Endothelial cell of umbilical vein (primary cell): ENCODE measurements around the gene OPRD1. TPM values are rescaled to one million over a fixed set of nuclear protein-coding genes. Genes with fewer than 3 reads are reported as not detected.

ENCODE experiments used
- Bru-seq: library from RNA; stranded (reverse); fragments of 400-500 nt; gene quantifications from one replicate; lab custom pipeline; 2021; lab: Mats Ljungman, UMichigan
- BruChase-seq, 2 experiments: library from RNA; stranded (reverse); fragments of 400-500 nt; gene quantifications; one replicate each; lab custom pipeline; 2021; lab: Mats Ljungman, UMichigan
- BruUV-seq: library from RNA; stranded (reverse); fragments of 400-500 nt; replicated peaks from 2 replicates; lab custom pipeline; 2021; lab: Mats Ljungman, UMichigan
- CTCF ChIA-PET: fragments of 300-600, 350-600 bp; sonication (Branson Sonifier 250); formaldehyde crosslinking; loops from one replicate; lab custom pipeline; 2021; ENCODE audit warnings: antibody characterized with exemption, inconsistent platforms; lab: Charles Lee
- POLR2A ChIA-PET: fragments of 300-600, 350-600 bp; sonication (Branson Sonifier 250); formaldehyde crosslinking; loops from one replicate; lab custom pipeline; 2021; ENCODE audit warnings: antibody characterized with exemption, inconsistent platforms; lab: Charles Lee
- DNase-seq: peaks from one replicate; pipeline ENCODE4 v3.0.0-alpha.2; 2011; ENCODE audit warnings: low read depth, low spot score
- FAIRE-seq: peaks from 2 replicates; lab custom pipeline; 2011; peaks lifted over from hg19 to GRCh38; lab: Jason Lieb, UNC
- H2AFZ ChIP-seq: 2 replicates; pipeline ENCODE4 v1.6.0; 2012; ENCODE audit warnings: low read depth, low read length, control low read depth, inconsistent platforms
- H3K27ac ChIP-seq: 2 replicates; pipeline ENCODE4 v1.5.1; 2011; ENCODE audit warnings: low read depth, mild to moderate bottlenecking, control low read depth, low read length, moderate library complexity; ENCODE audit not compliant: insufficient read depth
- H3K27me3 ChIP-seq, 2 experiments: 2 replicates each; pipeline versions ENCODE4 v1.6.0 to v1.6.1; 2011; ENCODE audit warnings: low read length in 2 of 2, mixed read lengths in 1 of 2; ENCODE audit not compliant: control insufficient read depth in 2 of 2, insufficient read depth in 2 of 2
- H3K36me3 ChIP-seq, 2 experiments: 2 replicates in 1 of 2; 3 replicates in 1 of 2; pipeline ENCODE4 v1.5.1; 2011; ENCODE audit warnings: low read length in 2 of 2, mild to moderate bottlenecking in 1 of 2, moderate library complexity in 1 of 2; ENCODE audit not compliant: control insufficient read depth in 2 of 2, insufficient read depth in 2 of 2; ENCODE audit errors: extremely low read depth in 1 of 2
- H3K4me1 ChIP-seq: 3 replicates; pipeline ENCODE4 v1.5.1; 2011; ENCODE audit warnings: mild to moderate bottlenecking, low read length; ENCODE audit not compliant: control insufficient read depth, insufficient read depth; ENCODE audit errors: extremely low read depth
- H3K4me2 ChIP-seq: 2 replicates; pipeline ENCODE4 v1.6.1; 2011; ENCODE audit warnings: low read length, control low read depth, mixed read lengths; ENCODE audit not compliant: insufficient read depth
- H3K4me3 ChIP-seq, 3 experiments: fragments of 200-600 bp in 1 of 3; sonication (generic), shearing (Covaris generic) in 1 of 3; replicated peaks in 1 of 3; 2 replicates each; pipeline ENCODE4 v1.5.1; 2011 to 2016; ENCODE audit warnings: control low read depth in 3 of 3, low read length in 3 of 3, mild to moderate bottlenecking in 2 of 3, inconsistent platforms in 1 of 3, low read depth in 1 of 3, moderate library complexity in 1 of 3; ENCODE audit not compliant: insufficient read depth in 1 of 3
- H3K79me2 ChIP-seq: 2 replicates; pipeline ENCODE4 v1.6.0; 2012; ENCODE audit warnings: low read length, inconsistent platforms; ENCODE audit not compliant: control insufficient read depth, insufficient read depth
- H3K9ac ChIP-seq: replicated peaks from 2 replicates; pipeline ENCODE3; 2011; ENCODE audit warnings: low read length, control low read depth; ENCODE audit not compliant: insufficient read depth; ENCODE audit errors: extremely low read depth
- H3K9me1 ChIP-seq: replicated peaks from 3 replicates; pipeline ENCODE4 v1.6.0; 2011; ENCODE audit warnings: mild to moderate bottlenecking, low read length; ENCODE audit not compliant: control insufficient read depth, insufficient read depth; ENCODE audit errors: extremely low read depth
- H3K9me3 ChIP-seq: replicated peaks from 2 replicates; pipeline ENCODE4 v1.5.1; 2012; ENCODE audit warnings: low read length, inconsistent platforms; ENCODE audit not compliant: control insufficient read depth, insufficient read depth
- H4K20me1 ChIP-seq: replicated peaks from 2 replicates; pipeline ENCODE3; 2011; ENCODE audit warnings: mild to moderate bottlenecking, low read length; ENCODE audit not compliant: control insufficient read depth, insufficient read depth; ENCODE audit errors: extremely low read depth
- CTCF ChIP-seq, 2 donors: IDR thresholded peaks; 1 replicate in 1 of 2; 2 replicates in 1 of 2; pipeline ENCODE4 v1.5.1; 2011; ENCODE audit warnings: low read length in 2 of 2, mild to moderate bottlenecking in 2 of 2, moderate library complexity in 2 of 2, control low read depth in 1 of 2, inconsistent platforms in 1 of 2, low read depth in 1 of 2; ENCODE audit not compliant: insufficient read depth in 1 of 2; ENCODE audit errors: extremely low read depth in 1 of 2
- EZH2 ChIP-seq: IDR thresholded peaks from 2 replicates; pipeline ENCODE4 v1.6.1; 2012; ENCODE audit warnings: borderline replicate concordance, low read depth, mild to moderate bottlenecking, moderate library complexity, low read length, inconsistent platforms; ENCODE audit not compliant: severe bottlenecking
- GATA2 ChIP-seq: IDR thresholded peaks from 2 replicates; pipeline ENCODE4 v1.7.0; 2011; ENCODE audit warnings: low read depth, mild to moderate bottlenecking, moderate library complexity, mixed read lengths, low read length; ENCODE audit not compliant: insufficient read length, insufficient read depth
- MAX ChIP-seq: IDR thresholded peaks from 2 replicates; pipeline ENCODE4 v1.6.1; 2011; ENCODE audit not compliant: insufficient read depth, insufficient read length
- POLR2A ChIP-seq: IDR thresholded peaks from 2 replicates; pipeline ENCODE4 v1.6.1; 2012; ENCODE audit warnings: low read depth, mild to moderate bottlenecking, control low read depth, low read length
- POLR2AphosphoS5 ChIP-seq: IDR thresholded peaks from 2 replicates; pipeline ENCODE4 v1.6.1; 2012; ENCODE audit warnings: low read depth, mild to moderate bottlenecking, control low read depth, low read length, moderate library complexity; ENCODE audit not compliant: insufficient read depth
- dilution Hi-C: fragments of 300-500 bp; cut with MboI; formaldehyde crosslinking; loops from one replicate; pipeline ENCODE4 v1.15.0; 2019; ENCODE audit warnings: low sequenced_read_pairs; ENCODE audit not compliant: extremely low pct_ligation_motif_present
- intact Hi-C: fragments of 100-400 bp; cut with micrococcal nuclease; formaldehyde crosslinking; loops from one replicate; pipeline ENCODE4 v1.10.0; 2022
- long read RNA-seq: library from polyadenylated mRNA; stranded (forward); transcript quantifications from one replicate; pipeline ENCODE4 v2.0.0, GENCODE V29; 2021
- polyA minus RNA-seq, 3 experiments: library from RNA; depleted of rRNA, polyadenylated mRNA; stranded (reverse); fragments of >200 nt; gene quantifications; 1 replicate in 1 of 3; 2 replicates in 2 of 3; pipeline ENCODE4 v1.2.3, GENCODE V29; 2011
- polyA plus RNA-seq, 4 experiments: library from polyadenylated mRNA; depleted of rRNA in 3 of 4; stranded (reverse) in 3 of 4; unstranded in 1 of 4; fragments of >200 nt; gene quantifications; 2 replicates each; pipeline versions ENCODE4 v1.2.1 to v1.2.3, GENCODE V29; 2011 to 2012; ENCODE audit warnings: missing spikeins in 1 of 4
- total RNA-seq: library from RNA; stranded (reverse); gene quantifications from 2 replicates; pipeline ENCODE4 v1.2.3, GENCODE V29; 2021

OPRD1 gene
- total RNA-seq = not detected in 2 replicates
- polyA plus RNA-seq = not detected in 2 replicates
- polyA plus RNA-seq (2011; cell fraction: cytosol; rRNA removed) = not detected in 2 replicates
- polyA plus RNA-seq (2011; cell fraction: nucleus; rRNA removed) = 0.01 TPM in 1 of 2 replicates, not detected in the other
- 0.03 and 0.05 TPM in 2 replicates for polyA plus RNA-seq (2012)
- polyA minus RNA-seq = 0.04 TPM in 1 of 2 replicates, not detected in the other
- not detected for polyA minus RNA-seq (2011; cell fraction: cytosol; rRNA and poly(A)+ RNA removed)
- polyA minus RNA-seq (2011; cell fraction: nucleus; rRNA and poly(A)+ RNA removed) = not detected in 2 replicates
- Bru-seq, nascent RNA = percentile 3 among the genes with signal in this experiment
- percentile 8 among the genes with signal in this experiment for BruChase-seq, experiment 1, labeled RNA remaining after a 6-hour chase
- BruChase-seq, experiment 2, labeled RNA remaining after a 2-hour chase = percentile 6 among the genes with signal in this experiment
- long read RNA-seq = 0 reads

GRCh38 chr1:28811766-28812668 is at the start of gene OPRD1:
Gene OPRD1, plus strand, starts transcription at chr1:28812170. Its CDS starts 214 bp downstream, at chr1:28812384.
- peaks cover 36 to 44% of the 10 kb centered on the region in 2 experiments for H3K27me3 ChIP-seq
- H3K4me1 ChIP-seq = no peaks in the 10 kb centered on the region
- H3K4me2 ChIP-seq = no peak within 1 kb of the TSS
- ChIA-PET CTCF (no interaction called here), POLR2A (no interaction called here)
- H4K20me1 ChIP-seq = no peaks in the 10 kb centered on the region
- DNase-seq = no peak
- no peak within 1 kb of the TSS for H3K27ac ChIP-seq
- no peaks in the 10 kb centered on the region for H3K9me3 ChIP-seq
- H3K4me3 ChIP-seq = no peak within 1 kb of the TSS
- no peak within 1 kb of the TSS for H2AFZ ChIP-seq
- no peaks in the 10 kb centered on the region for H3K36me3 ChIP-seq
- no peaks in the 10 kb centered on the region for H3K79me2 ChIP-seq
- intact Hi-C loops (no loop called here), dilution Hi-C loops (no loop called here)
- no peaks in the 10 kb centered on the region for H3K9me1 ChIP-seq
- BruUV-seq = no TSS peak
- H3K9ac ChIP-seq = no peak within 1 kb of the TSS
- no peak for FAIRE-seq
- TF ChIP-seq CTCF (IDR thresholded peaks at IDR 0.05; ENCODE audit: extremely low read depth in 1 of 2, insufficient read depth in 1 of 2, low read depth in 1 of 2, low read length in 2 of 2) (no peak), POLR2A (no peak), MAX (no peak), POLR2AphosphoS5 (no peak), GATA2 (no peak), EZH2 (peak; percentile 59)
